ENCODE measurements around the gene DPM2. TPM values are rescaled to one million over a fixed set of nuclear protein-coding genes. Genes with fewer than 3 reads are reported as not detected.

The DPM2 gene
- total RNA-seq, 5 donors from 2014 or later (not counting 1 experiment from before 2014, with no cell fraction given) = 32.3 to 66.5 (median 60.5) TPM

DNA sequence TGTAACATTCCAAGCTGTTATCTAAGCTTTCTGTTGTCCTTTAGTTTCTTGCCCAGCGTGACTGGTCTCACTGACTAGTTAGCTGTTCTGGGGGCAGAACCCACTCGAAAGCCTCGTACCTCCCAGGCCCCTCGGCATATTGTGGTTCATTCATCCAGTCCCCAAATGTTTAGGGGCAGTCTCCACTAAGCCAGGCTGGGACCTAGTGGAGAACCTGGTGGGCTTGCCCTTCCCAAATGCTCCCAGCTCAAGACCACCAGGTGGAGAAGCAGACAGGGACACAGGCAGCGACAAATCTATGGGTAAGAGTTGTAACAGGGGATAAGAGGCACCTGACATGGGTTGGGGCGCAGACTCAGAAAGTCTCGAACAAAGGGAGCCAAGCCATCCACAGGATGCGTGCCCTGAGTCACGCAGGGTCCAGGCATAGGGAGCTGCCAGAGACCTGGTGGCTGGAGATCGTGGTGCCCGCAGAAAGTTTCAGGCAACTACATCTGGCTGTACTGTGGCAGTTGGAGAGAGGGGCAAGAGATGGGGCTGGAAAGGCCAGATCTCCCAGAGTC is 44.0 kb upstream of the DPM2 start:
- H3K27ac ChIP-seq (ENCODE audit: low read length) = peak overlapping the region; percentile 54
- Mint-ChIP-seq H3K27me3 (no peaks in the 10 kb centered on the region), H3K9me3 (no peaks in the 10 kb centered on the region), H3K36me3 (peaks cover 26% of the 10 kb centered on the region), H3K27ac (peak overlapping the region; percentile 98 to 99), H3K4me3 (peak overlapping the region; percentile 82 to 90 (median 87)), H3K4me1 (peaks cover 33 to 46% (median 43%) of the 10 kb centered on the region in 3 donors)
- H3K9me3 ChIP-seq = no peaks in the 10 kb centered on the region
- peak overlapping the region; percentile 62 to 74 for H3K4me3 ChIP-seq (ENCODE audit: control insufficient read depth in 1 of 2, extremely low read depth in 1 of 2, low read length in 1 of 2)
- H3K4me1 ChIP-seq (ENCODE audit: control insufficient read depth in 1 of 2, extremely low read depth in 1 of 2, insufficient read depth in 2 of 2, low read length in 2 of 2) = peaks cover 25 to 74% of the 10 kb centered on the region in 2 experiments
- peak in 2 of 4 experiments; percentile 6 to 11 for ATAC-seq (replicated peaks in 1 of 4)
- CTCF ChIA-PET = interaction anchor here (0.6 to 1.5 kb wide), 6 partner anchors 10 to 617 kb away, joined by 3 to 7 read pairs (median 4); no protein-coding TSS in a partner anchor
- DNase-seq = peak in 3 of 35 experiments; percentile 36 to 47 (median 44)
- POLR2A ChIA-PET = interaction anchor here (0.7 to 0.8 kb wide), 2 partner anchors 36 to 46 kb away, joined by 3 to 5 read pairs; no protein-coding TSS in a partner anchor
- WGBS (ENCODE audit: insufficient coverage) = 45% methylated on average over 11 of the region's 11 CpGs
- no peaks in the 10 kb centered on the region for H3K27me3 ChIP-seq (replicated peaks in 1 of 2; ENCODE audit: control insufficient read depth in 2 of 2, extremely low read depth in 1 of 2, insufficient read depth in 2 of 2, low read length in 1 of 2)
- peaks cover 0 to 11% of the 10 kb centered on the region in 2 donors for H3K36me3 ChIP-seq (ENCODE audit: control insufficient read depth in 2 of 2, extremely low read depth in 1 of 2, insufficient read depth in 1 of 2, low read length in 1 of 2)

DNA sequence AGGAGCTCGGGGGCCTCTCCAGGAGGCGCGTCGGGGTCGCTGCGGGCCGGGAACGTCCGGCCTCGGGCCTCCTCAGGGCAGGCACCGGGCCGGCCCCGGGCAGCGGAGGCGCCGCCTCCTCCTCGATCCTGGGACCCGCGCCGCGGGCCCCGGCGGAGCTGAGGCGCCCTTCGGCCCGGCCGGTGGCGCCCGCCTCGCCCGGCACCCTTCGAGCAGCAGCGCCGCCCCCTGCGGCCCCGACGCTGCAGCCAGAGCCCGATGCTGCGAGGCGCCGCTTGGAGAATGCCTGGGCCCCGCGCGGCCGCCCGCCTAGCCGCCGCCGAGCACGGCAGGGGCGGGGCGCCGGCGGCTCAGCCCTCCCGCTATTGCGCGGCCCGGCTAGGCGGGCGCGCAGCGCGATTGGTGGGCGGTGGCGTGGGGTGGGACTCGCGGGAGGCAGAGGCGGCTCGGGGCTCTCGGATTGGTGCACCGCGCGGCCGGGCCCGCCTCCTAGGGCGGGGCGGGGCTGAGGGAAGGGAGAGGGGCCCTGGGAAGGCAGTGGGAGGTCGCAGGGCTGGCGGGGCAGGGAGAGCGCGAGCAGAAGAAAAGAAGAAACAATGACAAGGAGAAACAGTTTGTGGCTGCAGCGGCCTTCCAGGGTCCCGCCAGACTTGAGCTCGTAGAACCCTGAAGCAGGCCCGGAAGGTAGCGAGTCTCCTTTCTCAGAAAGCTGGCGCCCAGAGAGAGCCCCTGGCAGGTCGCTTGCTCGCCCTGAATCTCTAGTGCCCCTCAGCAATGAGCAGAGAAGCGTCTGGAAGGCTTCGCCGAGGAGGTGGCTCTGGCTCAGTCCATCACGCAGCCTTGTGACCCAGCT is 43.3 kb upstream of the DPM2 start, which contains the start of gene EEIG1:
Gene EEIG1 (minus strand): TSS at position 284 of the 853 bp plus-strand sequence. CDS start 852 bp downstream, outside the sequence.
- no peaks in the 10 kb centered on the region for H3K9me3 ChIP-seq
- peaks cover 28 to 81% of the 10 kb centered on the region in 2 experiments for H3K4me1 ChIP-seq (ENCODE audit: control insufficient read depth in 1 of 2, extremely low read depth in 1 of 2, insufficient read depth in 2 of 2, low read length in 2 of 2)
- peak; percentile 93 to 99 (median 97) for DNase-seq
- Mint-ChIP-seq H3K36me3 (peaks cover 33% of the 10 kb centered on the region), H3K9me3 (no peaks in the 10 kb centered on the region), H3K27ac (peak within 1 kb of the TSS; percentile 98 to 99), H3K4me3 (peak within 1 kb of the TSS; percentile 91 to 97 (median 96)), H3K4me1 (peaks cover 39 to 53% (median 48%) of the 10 kb centered on the region in 3 donors), H3K27me3 (no peaks in the 10 kb centered on the region)
- H3K36me3 ChIP-seq (ENCODE audit: control insufficient read depth in 2 of 2, extremely low read depth in 1 of 2, insufficient read depth in 1 of 2, low read length in 1 of 2) = peaks cover 0 to 15% of the 10 kb centered on the region in 2 donors
- peak; percentile 85 to 90 (median 88) for ATAC-seq (replicated peaks in 1 of 4)
- peak within 1 kb of the TSS; percentile 67 for H3K27ac ChIP-seq (ENCODE audit: low read length)
- ChIA-PET POLR2A (interaction anchor here (0.5 to 0.8 kb wide), 4 partner anchors 36 to 47 kb away, joined by 3 to 5 read pairs (median 4); no protein-coding TSS in a partner anchor), CTCF (interaction anchor here (0.6 to 1.5 kb wide), 6 partner anchors 10 to 617 kb away, joined by 3 to 7 read pairs (median 4); no protein-coding TSS in a partner anchor)
- peak within 1 kb of the TSS; percentile 90 to 98 for H3K4me3 ChIP-seq (ENCODE audit: control insufficient read depth in 1 of 2, extremely low read depth in 1 of 2, low read length in 1 of 2)
- under 1% methylated on average over 93 of the region's 93 CpGs for WGBS (ENCODE audit: insufficient coverage)
- H3K27me3 ChIP-seq (replicated peaks in 1 of 2; ENCODE audit: control insufficient read depth in 2 of 2, extremely low read depth in 1 of 2, insufficient read depth in 2 of 2, low read length in 1 of 2) = no peaks in the 10 kb centered on the region

DNA sequence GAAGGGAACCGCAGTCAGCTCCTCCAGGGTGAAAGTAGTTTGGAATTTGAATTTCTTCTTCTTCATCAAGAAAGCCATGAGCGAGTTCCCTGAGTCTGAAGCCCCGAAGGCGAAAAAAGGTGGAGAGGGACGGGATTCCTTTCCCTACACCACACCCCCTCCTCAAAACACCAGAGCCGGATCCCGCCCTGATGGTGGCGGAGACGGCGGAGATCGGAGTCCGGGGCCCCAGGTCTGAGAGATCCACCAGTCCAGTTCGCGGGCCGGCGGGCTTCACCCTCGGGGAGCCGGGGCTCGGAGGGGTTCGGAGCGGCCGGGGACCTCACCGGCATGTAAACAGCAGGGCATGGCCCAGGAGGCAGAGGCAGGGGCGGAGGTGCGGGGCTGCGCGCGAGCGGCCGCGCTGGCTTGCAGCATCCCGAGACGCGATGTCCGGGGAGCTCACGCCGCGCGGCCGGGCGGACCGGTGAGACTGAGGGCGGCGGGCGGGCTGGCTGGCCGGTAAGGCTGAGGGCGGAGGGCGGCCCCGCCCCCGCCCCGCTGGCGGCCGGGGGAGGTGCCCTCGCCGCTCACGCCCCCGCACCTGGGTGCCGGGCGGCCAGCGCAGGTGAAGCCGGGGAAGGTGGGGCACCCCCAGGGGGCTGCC is 42.5 kb upstream of the DPM2 start:
- ChIA-PET POLR2A (interaction anchor here in 1 of 2 donors (0.7 kb wide), 1 partner anchor 45 kb away, joined by 3 read pairs; no protein-coding TSS in a partner anchor), CTCF (interaction anchor here in 1 of 2 donors (1.5 kb wide), 1 partner anchor 26 kb away, joined by 4 read pairs; no protein-coding TSS in a partner anchor)
- Mint-ChIP-seq H3K4me1 (peaks cover 45 to 60% (median 55%) of the 10 kb centered on the region in 3 donors), H3K36me3 (peaks cover 39% of the 10 kb centered on the region), H3K4me3 (peak overlapping the region; percentile 91 to 97 (median 96)), H3K27me3 (no peaks in the 10 kb centered on the region), H3K27ac (peak overlapping the region; percentile 88 to 97), H3K9me3 (no peaks in the 10 kb centered on the region)
- peak; percentile 35 to 41 (median 36) for ATAC-seq (replicated peaks in 1 of 4)
- Histone ChIP-seq H3K36me3 (ENCODE audit: control insufficient read depth in 2 of 2, extremely low read depth in 1 of 2, insufficient read depth in 1 of 2, low read length in 1 of 2) (peaks cover 2 to 23% of the 10 kb centered on the region in 2 donors), H3K4me1 (ENCODE audit: control insufficient read depth in 1 of 2, extremely low read depth in 1 of 2, insufficient read depth in 2 of 2, low read length in 2 of 2) (peaks cover 28 to 88% of the 10 kb centered on the region in 2 experiments), H3K9me3 (no peaks in the 10 kb centered on the region), H3K4me3 (ENCODE audit: control insufficient read depth in 1 of 2, extremely low read depth in 1 of 2, low read length in 1 of 2) (peak overlapping the region; percentile 90 to 98), H3K27me3 (replicated peaks in 1 of 2; ENCODE audit: control insufficient read depth in 2 of 2, extremely low read depth in 1 of 2, insufficient read depth in 2 of 2, low read length in 1 of 2) (no peaks in the 10 kb centered on the region), H3K27ac (ENCODE audit: low read length) (peak overlapping the region; percentile 67)
- WGBS (ENCODE audit: insufficient coverage) = under 1% methylated on average over 60 of the region's 61 CpGs
- peak in 12 of 35 experiments; percentile 29 to 69 (median 50) for DNase-seq

DNA sequence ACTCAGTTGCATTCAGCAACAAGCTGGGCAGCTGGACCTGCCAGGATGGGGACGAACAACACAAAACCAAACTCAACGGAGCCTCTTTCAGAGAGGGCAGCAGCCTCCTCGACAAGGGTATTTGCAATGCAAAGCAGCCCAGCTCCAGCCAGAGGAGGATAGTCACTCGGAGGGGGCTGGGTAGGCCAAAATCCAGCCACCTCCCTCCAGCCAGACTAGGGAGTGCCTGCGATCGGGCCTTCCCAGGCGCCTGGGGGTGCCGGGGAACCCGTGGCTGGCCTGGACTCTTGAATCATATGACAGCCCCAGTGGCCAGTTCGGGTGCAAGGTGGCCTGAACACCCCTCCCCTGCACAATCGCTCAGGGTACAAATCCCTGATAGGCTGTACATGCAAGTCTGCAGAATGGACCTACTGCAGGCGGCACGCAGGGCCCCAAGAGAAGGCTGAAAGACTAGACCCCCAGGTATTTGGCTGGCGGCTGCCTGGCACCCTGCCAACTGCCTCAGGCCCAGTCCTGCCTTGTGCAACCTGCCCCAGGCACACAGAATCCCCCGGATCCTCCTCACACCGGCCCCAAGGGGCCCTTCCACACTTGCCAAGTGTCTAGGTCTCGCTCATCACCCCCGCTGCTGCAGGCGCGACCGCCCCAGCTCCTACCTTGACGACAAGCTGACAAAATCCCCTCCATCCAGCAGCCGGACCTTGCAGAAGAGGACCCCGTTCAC is 41.8 kb upstream of the DPM2 start:
- Histone ChIP-seq H3K36me3 (ENCODE audit: control insufficient read depth in 2 of 2, extremely low read depth in 1 of 2, insufficient read depth in 1 of 2, low read length in 1 of 2) (peaks cover 3 to 29% of the 10 kb centered on the region in 2 donors), H3K27me3 (replicated peaks in 1 of 2; ENCODE audit: control insufficient read depth in 2 of 2, extremely low read depth in 1 of 2, insufficient read depth in 2 of 2, low read length in 1 of 2) (no peaks in the 10 kb centered on the region), H3K4me1 (ENCODE audit: control insufficient read depth in 1 of 2, extremely low read depth in 1 of 2, insufficient read depth in 2 of 2, low read length in 2 of 2) (peaks cover 28 to 91% of the 10 kb centered on the region in 2 experiments), H3K9me3 (no peaks in the 10 kb centered on the region), H3K4me3 (ENCODE audit: control insufficient read depth in 1 of 2, extremely low read depth in 1 of 2, low read length in 1 of 2) (peak overlapping the region; percentile 90 to 98), H3K27ac (ENCODE audit: low read length) (peak overlapping the region; percentile 67)
- ATAC-seq (replicated peaks in 1 of 4) (no peak), DNase-seq (peak in 3 of 35 experiments; percentile 35 to 52 (median 41))
- peak overlapping the region; percentile 88 to 97 for H3K27ac Mint-ChIP-seq
- POLR2A ChIA-PET = interaction anchor here in 1 of 2 donors (1.2 kb wide), 1 partner anchor 43 kb away, joined by 3 read pairs; no protein-coding TSS in a partner anchor
- 7% methylated on average over 12 of the region's 24 CpGs for WGBS (ENCODE audit: insufficient coverage)
- peak overlapping the region; percentile 91 to 97 (median 96) for H3K4me3 Mint-ChIP-seq
- H3K4me1 Mint-ChIP-seq = peaks cover 45 to 58% (median 55%) of the 10 kb centered on the region in 3 donors
- no peaks in the 10 kb centered on the region for H3K9me3 Mint-ChIP-seq
- H3K36me3 Mint-ChIP-seq = peaks cover 42% of the 10 kb centered on the region
- CTCF ChIA-PET = interaction anchor here in 1 of 2 donors (1.8 to 2.4 kb wide), 2 partner anchors 24 to 55 kb away, joined by 5 to 10 read pairs; no protein-coding TSS in a partner anchor
- H3K27me3 Mint-ChIP-seq = no peaks in the 10 kb centered on the region

DNA sequence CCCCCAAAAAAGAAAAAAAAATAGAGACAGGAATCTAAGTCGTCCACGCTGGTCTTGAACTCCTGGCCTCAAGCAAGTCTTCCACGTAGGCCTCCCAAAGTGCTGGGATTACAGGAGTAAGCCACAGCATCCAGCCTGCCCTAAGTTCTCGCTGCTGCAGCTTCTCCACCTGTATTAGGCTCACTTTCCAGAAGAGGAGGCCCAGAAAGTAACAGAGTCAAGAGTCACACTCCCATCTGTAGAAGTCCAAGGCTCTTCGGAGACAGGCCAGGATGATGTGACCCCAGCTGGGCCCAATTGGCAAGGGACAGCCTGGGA is 41.3 kb upstream of the DPM2 start:
- Mint-ChIP-seq H3K4me1 (peaks cover 50 to 61% (median 58%) of the 10 kb centered on the region in 3 donors), H3K27ac (peak overlapping the region; percentile 88 to 97), H3K36me3 (peaks cover 46% of the 10 kb centered on the region), H3K4me3 (peak overlapping the region; percentile 91 to 97 (median 96)), H3K9me3 (no peaks in the 10 kb centered on the region), H3K27me3 (no peaks in the 10 kb centered on the region)
- H3K9me3 ChIP-seq = no peaks in the 10 kb centered on the region
- DNase-seq (no peak), ATAC-seq (replicated peaks in 1 of 4) (no peak)
- CTCF ChIA-PET = interaction anchor here in 1 of 2 donors (1.8 to 2.4 kb wide), 2 partner anchors 24 to 56 kb away, joined by 5 to 10 read pairs; no protein-coding TSS in a partner anchor
- peaks cover 27 to 91% of the 10 kb centered on the region in 2 experiments for H3K4me1 ChIP-seq (ENCODE audit: control insufficient read depth in 1 of 2, extremely low read depth in 1 of 2, insufficient read depth in 2 of 2, low read length in 2 of 2)
- H3K36me3 ChIP-seq (ENCODE audit: control insufficient read depth in 2 of 2, extremely low read depth in 1 of 2, insufficient read depth in 1 of 2, low read length in 1 of 2) = peaks cover 3 to 32% of the 10 kb centered on the region in 2 donors
- H3K27ac ChIP-seq (ENCODE audit: low read length) = peak overlapping the region; percentile 54
- 2% methylated on average over 5 of the region's 5 CpGs for WGBS (ENCODE audit: insufficient coverage)
- H3K27me3 ChIP-seq (replicated peaks in 1 of 2; ENCODE audit: control insufficient read depth in 2 of 2, extremely low read depth in 1 of 2, insufficient read depth in 2 of 2, low read length in 1 of 2) = no peaks in the 10 kb centered on the region
- POLR2A ChIA-PET = interaction anchor here (1.0 to 1.2 kb wide), 2 partner anchors 43 to 50 kb away, joined by 3 read pairs; no protein-coding TSS in a partner anchor
- H3K4me3 ChIP-seq (ENCODE audit: control insufficient read depth in 1 of 2, extremely low read depth in 1 of 2, low read length in 1 of 2) = peak overlapping the region; percentile 90 to 98

All from T-cell (primary cell).